ENCODE measurements around the gene ATP7B. TPM values are rescaled to one million over a fixed set of nuclear protein-coding genes. Genes with fewer than 3 reads are reported as not detected.

The ATP7B gene
- total and polyA plus RNA-seq, 2 of the 4 experiments (the other 2 are of a cell fraction): 2.7 to 2.9 TPM

DNA sequence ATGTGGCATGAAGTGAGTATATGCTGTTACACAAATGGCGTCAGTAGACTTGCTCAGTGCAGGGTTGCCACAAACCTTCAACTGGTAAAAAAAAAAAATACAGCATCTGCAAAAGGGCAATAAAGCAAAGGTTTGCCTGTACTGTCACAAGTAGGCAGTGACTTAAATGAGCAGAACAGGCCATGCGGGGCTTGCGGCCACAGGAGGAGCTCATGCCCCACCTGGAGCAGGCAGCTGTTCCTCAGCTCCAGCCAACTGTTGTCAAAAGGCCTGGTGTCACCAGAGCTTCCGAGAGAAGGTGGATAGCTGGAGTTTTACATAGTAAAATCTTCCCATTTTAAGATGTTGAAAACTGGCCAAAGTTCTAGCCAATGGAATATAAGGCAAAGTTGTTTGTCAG is 7.7 kb downstream of the ATP7B start:
- Histone ChIP-seq H4K20me1 (ENCODE audit: insufficient read depth, low read length) (peaks cover 5% of the 10 kb centered on the region; the same call in 1 of the 2 replicates), H4K8ac (ENCODE audit: low read depth in 2 of 2, low read length in 2 of 2) (no peak overlapping the region), H2AK5ac (ENCODE audit: low read depth, low read length) (no peak overlapping the region), H3K56ac (ENCODE audit: extremely low read depth, insufficient read depth, low read length) (no peak overlapping the region), H3K23ac (ENCODE audit: low read depth, low read length) (no peak overlapping the region), H3K79me1 (ENCODE audit: low read depth in 1 of 2, low read length in 2 of 2) (no peaks in the 10 kb centered on the region), H2AFZ (replicated peaks; ENCODE audit: low read length, poor library complexity) (no peak overlapping the region), H3K27ac (ENCODE audit: insufficient read depth, low read length) (no peak overlapping the region), H2BK15ac (ENCODE audit: low read depth, low read length) (no peak overlapping the region), H3K27me3 (ENCODE audit: control insufficient read depth, insufficient read depth, low read length) (peaks cover 21% of the 10 kb centered on the region), H4K5ac (ENCODE audit: low read depth, low read length) (no peak overlapping the region), H3K14ac (replicated peaks; ENCODE audit: low read depth, low read length) (no peak overlapping the region), H2AK9ac (replicated peaks; ENCODE audit: low read depth, low read length, poor library complexity) (no peak overlapping the region), H3K36me3 (ENCODE audit: control insufficient read depth, insufficient read depth, low read length) (no peaks in the 10 kb centered on the region), H2BK120ac (ENCODE audit: low read depth, low read length) (no peak overlapping the region), H3K4me1 (ENCODE audit: control insufficient read depth, insufficient read depth, low read length) (peaks cover 11% of the 10 kb centered on the region), H3K18ac (ENCODE audit: low read depth, low read length) (no peak overlapping the region), H2BK5ac (ENCODE audit: low read depth, low read length, poor library complexity, severe bottlenecking) (no peak overlapping the region), H2BK20ac (ENCODE audit: low read depth, low read length) (no peak overlapping the region), H3K4me2 (ENCODE audit: low read depth, low read length) (no peak overlapping the region), H3K4me3 (ENCODE audit: insufficient read depth, low read depth, low read length) (no peak overlapping the region), H3K9me1 (ENCODE audit: insufficient read depth, low read length) (no peaks in the 10 kb centered on the region), H3K9me3 (ENCODE audit: control insufficient read depth, insufficient read depth, low read length) (no peaks in the 10 kb centered on the region), H4K91ac (ENCODE audit: insufficient read depth, low read depth, low read length) (no peak overlapping the region), H3K4ac (ENCODE audit: low read depth, low read length) (no peak overlapping the region), H3K9ac (ENCODE audit: low read depth, low read length) (no peak overlapping the region)
- CTCF ChIA-PET: interaction anchor here (0.6 kb wide), 1 partner anchor 140 kb away, joined by 3 read pairs; no protein-coding TSS in a partner anchor
- POLR2A ChIA-PET (ENCODE audit: unreplicated experiment): no interaction called here
- dilution Hi-C loops (cut with HindIII; ENCODE audit: low sequenced_read_pairs, unreplicated experiment): no loop called here
- DNase-seq: no peak
- no peak for ATAC-seq (ENCODE audit: low read depth)
- intact Hi-C loops (cut with micrococcal nuclease): loop anchor here (5.0 kb wide), 1 partner anchor 199 kb away; no protein-coding TSS in a partner anchor
- WGBS, 2 experiments (ENCODE audit: extremely low coverage in 2 of 2, insufficient read length in 1 of 2): 76% methylated on average over 3 of the region's 4 CpGs; no CpG with 5 or more reads in 1 of the 2 experiments
- TF ChIP-seq FOS (IDR thresholded peaks at IDR 0.05; ENCODE audit: low read depth, low read length) (no peak), NFE2L2 (IDR thresholded peaks at IDR 0.05; ENCODE audit: low read depth, low read length) (no peak), RAD21 (IDR thresholded peaks at IDR 0.05; ENCODE audit: low read length) (no peak), POLR2A (IDR thresholded peaks at IDR 0.05; ENCODE audit: low read depth, low read length) (no peak), RCOR1 (IDR thresholded peaks at IDR 0.05; ENCODE audit: insufficient replicate concordance, low read length) (no peak), MAFK (IDR thresholded peaks at IDR 0.05; ENCODE audit: low read depth, low read length) (no peak), SMC3 (IDR thresholded peaks at IDR 0.05; ENCODE audit: low read depth, low read length) (no peak), MXI1 (IDR thresholded peaks at IDR 0.05; ENCODE audit: borderline replicate concordance, low read depth, low read length) (no peak), BHLHE40 (IDR thresholded peaks at IDR 0.05; ENCODE audit: low read depth, low read length) (no peak), MAZ (IDR thresholded peaks at IDR 0.05; ENCODE audit: borderline replicate concordance, low read depth, low read length) (no peak), RFX5 (IDR thresholded peaks at IDR 0.05; ENCODE audit: low read depth, low read length) (no peak), CHD1 (IDR thresholded peaks at IDR 0.05; ENCODE audit: low read depth, low read length) (no peak), CEBPB (IDR thresholded peaks at IDR 0.05; ENCODE audit: low read depth, low read length) (no peak)
- TF ChIP-seq, protein P1, sequence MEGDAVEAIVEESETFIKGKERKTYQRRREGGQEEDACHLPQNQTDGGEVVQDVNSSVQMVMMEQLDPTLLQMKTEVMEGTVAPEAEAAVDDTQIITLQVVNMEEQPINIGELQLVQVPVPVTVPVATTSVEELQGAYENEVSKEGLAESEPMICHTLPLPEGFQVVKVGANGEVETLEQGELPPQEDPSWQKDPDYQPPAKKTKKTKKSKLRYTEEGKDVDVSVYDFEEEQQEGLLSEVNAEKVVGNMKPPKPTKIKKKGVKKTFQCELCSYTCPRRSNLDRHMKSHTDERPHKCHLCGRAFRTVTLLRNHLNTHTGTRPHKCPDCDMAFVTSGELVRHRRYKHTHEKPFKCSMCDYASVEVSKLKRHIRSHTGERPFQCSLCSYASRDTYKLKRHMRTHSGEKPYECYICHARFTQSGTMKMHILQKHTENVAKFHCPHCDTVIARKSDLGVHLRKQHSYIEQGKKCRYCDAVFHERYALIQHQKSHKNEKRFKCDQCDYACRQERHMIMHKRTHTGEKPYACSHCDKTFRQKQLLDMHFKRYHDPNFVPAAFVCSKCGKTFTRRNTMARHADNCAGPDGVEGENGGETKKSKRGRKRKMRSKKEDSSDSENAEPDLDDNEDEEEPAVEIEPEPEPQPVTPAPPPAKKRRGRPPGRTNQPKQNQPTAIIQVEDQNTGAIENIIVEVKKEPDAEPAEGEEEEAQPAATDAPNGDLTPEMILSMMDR (conservative IDR thresholded peaks at IDR 0.05; ENCODE audit: low read depth, low read length): no peak
- TF ChIP-seq, protein P2, sequence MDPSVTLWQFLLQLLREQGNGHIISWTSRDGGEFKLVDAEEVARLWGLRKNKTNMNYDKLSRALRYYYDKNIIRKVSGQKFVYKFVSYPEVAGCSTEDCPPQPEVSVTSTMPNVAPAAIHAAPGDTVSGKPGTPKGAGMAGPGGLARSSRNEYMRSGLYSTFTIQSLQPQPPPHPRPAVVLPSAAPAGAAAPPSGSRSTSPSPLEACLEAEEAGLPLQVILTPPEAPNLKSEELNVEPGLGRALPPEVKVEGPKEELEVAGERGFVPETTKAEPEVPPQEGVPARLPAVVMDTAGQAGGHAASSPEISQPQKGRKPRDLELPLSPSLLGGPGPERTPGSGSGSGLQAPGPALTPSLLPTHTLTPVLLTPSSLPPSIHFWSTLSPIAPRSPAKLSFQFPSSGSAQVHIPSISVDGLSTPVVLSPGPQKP (IDR thresholded peaks at IDR 0.05; ENCODE audit: borderline replicate concordance, low read depth, low read length): no peak
- TF ChIP-seq, protein P3, sequence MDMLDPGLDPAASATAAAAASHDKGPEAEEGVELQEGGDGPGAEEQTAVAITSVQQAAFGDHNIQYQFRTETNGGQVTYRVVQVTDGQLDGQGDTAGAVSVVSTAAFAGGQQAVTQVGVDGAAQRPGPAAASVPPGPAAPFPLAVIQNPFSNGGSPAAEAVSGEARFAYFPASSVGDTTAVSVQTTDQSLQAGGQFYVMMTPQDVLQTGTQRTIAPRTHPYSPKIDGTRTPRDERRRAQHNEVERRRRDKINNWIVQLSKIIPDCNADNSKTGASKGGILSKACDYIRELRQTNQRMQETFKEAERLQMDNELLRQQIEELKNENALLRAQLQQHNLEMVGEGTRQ (IDR thresholded peaks at IDR 0.05; ENCODE audit: low read depth, low read length): no peak
- in situ Hi-C loops (cut with MboI; ENCODE audit: low sequenced_read_pairs): loop anchor here (5.0 to 25.0 kb wide), 2 partner anchors 124 to 459 kb away; partner anchors contain the start of genes CKAP2, NEK5 and VPS36
- no TSS peak for BruUV-seq (replicated peaks)

Data from IMR-90 (cell line).